SU-DHL-6 (cell line): ENCODE results near the gene FEM1C.

Source experiments
- EZH2phosphoT487 ChIP-seq: fragments of 200-600 bp; sonication (generic), shearing (Covaris generic); conservative IDR thresholded peaks from 2 replicates; pipeline ENCODE4 v1.6.1; 2018; ENCODE audit warnings: mild to moderate bottlenecking, antibody characterized with exemption, low read length, moderate library complexity, mixed read lengths
- TF ChIP-seq, protein P1 (sequence below): fragments of 200-600 bp; sonication (generic); IDR thresholded peaks from one replicate; pipeline ENCODE4 v1.5.1; 2017; ENCODE audit warnings: antibody characterized with exemption, mild to moderate bottlenecking, low read length, moderate library complexity; ENCODE audit not compliant: insufficient read depth, poor library complexity, severe bottlenecking

DNA sequence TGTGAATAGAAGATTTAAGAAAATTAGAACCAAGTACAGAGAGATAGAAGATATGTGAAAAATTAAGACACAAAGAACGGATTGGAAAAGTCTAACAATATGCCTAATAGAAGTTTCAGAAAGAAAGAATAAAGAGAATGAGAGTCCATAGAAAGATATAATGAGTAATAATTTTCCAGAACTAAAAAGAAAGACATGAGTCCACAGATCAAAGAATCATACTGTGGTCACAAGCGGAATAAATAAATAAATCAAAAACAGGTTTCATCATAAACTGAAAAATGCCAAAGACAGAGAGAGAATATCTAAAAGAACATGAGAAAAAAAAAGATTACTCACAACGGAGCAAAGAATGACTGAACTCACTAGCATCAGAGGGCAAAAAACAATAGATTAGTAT lies 32.9 kb downstream of the FEM1C start:
- TF ChIP-seq, protein P1, sequence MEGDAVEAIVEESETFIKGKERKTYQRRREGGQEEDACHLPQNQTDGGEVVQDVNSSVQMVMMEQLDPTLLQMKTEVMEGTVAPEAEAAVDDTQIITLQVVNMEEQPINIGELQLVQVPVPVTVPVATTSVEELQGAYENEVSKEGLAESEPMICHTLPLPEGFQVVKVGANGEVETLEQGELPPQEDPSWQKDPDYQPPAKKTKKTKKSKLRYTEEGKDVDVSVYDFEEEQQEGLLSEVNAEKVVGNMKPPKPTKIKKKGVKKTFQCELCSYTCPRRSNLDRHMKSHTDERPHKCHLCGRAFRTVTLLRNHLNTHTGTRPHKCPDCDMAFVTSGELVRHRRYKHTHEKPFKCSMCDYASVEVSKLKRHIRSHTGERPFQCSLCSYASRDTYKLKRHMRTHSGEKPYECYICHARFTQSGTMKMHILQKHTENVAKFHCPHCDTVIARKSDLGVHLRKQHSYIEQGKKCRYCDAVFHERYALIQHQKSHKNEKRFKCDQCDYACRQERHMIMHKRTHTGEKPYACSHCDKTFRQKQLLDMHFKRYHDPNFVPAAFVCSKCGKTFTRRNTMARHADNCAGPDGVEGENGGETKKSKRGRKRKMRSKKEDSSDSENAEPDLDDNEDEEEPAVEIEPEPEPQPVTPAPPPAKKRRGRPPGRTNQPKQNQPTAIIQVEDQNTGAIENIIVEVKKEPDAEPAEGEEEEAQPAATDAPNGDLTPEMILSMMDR, result no peak
- TF ChIP-seq EZH2phosphoT487, result no peak
